Measurements from ENCODE around the gene TRIP12.

The TRIP12 gene

DNA sequence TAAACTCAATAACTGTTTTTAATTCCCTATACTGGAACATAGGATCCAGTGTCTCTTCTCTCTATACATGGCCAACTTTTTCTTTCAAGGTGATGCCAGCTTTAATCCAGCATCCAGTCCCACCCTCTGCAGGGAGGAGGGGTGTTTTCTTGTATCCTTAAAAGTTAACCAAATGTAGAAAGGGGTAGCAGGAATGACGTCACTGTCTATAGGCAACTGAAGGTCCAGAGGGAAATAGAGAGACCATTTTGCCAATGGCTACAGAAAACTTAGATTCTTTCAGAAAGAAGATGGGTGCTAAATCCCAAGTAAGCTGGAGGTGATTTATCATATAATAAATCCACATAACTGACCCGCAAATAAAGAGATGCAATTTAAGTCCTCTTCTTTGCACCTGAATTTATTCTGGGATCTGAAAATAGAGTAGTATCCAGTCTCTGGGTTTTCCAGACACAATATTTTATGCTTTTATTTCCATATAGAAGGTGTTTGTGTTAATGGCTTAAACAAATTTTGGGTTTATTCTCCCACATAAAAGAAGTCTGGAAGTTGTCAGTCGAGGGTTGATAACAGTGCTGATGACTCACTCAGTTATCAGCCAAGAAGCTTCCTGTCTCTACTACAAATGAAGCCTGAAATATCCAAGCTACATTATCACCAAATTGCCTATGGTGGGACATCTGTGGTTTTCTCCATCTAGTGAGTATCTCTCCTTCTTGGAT lies 201.7 kb downstream of the TRIP12 start:
- POLR2A ChIA-PET (ENCODE audit: low non-redundant PET) = no interaction called here
- no peak overlapping the region for H3K27ac ChIP-seq
- DNase-seq (ENCODE audit: low spot score) = no peak
- CTCF ChIA-PET = no interaction called here
- TF ChIP-seq, protein P1, sequence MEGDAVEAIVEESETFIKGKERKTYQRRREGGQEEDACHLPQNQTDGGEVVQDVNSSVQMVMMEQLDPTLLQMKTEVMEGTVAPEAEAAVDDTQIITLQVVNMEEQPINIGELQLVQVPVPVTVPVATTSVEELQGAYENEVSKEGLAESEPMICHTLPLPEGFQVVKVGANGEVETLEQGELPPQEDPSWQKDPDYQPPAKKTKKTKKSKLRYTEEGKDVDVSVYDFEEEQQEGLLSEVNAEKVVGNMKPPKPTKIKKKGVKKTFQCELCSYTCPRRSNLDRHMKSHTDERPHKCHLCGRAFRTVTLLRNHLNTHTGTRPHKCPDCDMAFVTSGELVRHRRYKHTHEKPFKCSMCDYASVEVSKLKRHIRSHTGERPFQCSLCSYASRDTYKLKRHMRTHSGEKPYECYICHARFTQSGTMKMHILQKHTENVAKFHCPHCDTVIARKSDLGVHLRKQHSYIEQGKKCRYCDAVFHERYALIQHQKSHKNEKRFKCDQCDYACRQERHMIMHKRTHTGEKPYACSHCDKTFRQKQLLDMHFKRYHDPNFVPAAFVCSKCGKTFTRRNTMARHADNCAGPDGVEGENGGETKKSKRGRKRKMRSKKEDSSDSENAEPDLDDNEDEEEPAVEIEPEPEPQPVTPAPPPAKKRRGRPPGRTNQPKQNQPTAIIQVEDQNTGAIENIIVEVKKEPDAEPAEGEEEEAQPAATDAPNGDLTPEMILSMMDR (conservative IDR thresholded peaks at IDR 0.05; ENCODE audit: low read depth) = no peak

DNA sequence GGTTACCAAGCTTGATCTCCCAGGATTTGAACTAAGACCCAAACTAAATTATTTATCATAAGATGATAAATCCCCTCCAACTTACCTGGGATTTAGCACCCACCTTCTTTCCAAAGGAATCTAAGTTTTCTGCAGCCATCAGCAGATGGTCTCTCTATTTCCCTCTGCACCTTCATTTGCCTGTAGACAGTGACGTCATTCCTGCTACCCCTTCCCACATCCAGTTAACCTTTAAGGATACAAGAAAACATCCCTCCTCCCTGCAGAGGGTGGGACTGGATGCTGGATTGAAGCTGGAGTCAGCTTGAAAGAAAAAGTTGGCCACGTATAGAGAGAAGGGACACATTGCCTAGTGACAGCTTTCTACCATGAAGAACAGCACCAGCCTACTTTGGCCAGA lies 203.8 kb downstream of the TRIP12 start:
- ChIA-PET POLR2A (ENCODE audit: low non-redundant PET) (no interaction called here), CTCF (no interaction called here)
- TF ChIP-seq, protein P1 (conservative IDR thresholded peaks at IDR 0.05; ENCODE audit: low read depth) = no peak

DNA sequence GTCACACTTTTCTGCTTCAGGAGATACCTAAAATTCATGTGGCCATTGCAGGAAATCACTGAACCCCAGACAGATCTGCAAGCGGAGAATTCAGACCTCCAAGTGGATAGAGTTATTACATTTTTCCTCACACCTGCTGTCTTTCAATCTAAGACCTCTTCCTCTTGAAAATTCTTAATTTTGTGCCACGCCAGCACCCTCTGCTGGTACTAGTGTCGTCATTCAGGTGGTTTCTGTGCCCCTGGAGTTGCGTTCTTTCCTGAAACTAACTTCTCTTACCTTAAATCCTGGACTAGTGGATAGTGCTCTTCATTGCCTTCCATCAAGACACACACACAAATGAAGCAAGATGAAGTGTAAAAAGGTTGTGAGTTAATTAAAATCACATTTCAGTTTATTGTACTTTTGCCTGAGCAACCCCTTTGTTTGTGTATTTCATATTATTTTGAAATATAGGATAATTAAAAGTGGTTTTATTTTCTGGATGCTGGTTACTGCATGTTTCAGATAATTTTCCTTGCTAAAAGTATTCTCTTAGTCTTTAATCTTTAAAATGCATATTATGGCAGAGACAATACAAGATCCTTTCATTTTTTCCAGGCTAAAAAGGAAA lies 205.8 kb downstream of the TRIP12 start:
- ChIA-PET POLR2A (ENCODE audit: low non-redundant PET) (no interaction called here), CTCF (interaction anchor here (0.7 kb wide), 1 partner anchor 1732 kb away, joined by 3 read pairs; no protein-coding TSS in a partner anchor)
- TF ChIP-seq, protein P1 (conservative IDR thresholded peaks at IDR 0.05; ENCODE audit: low read depth) = peak; percentile 43; the same call in 1 of the 2 replicates
- DNase-seq (ENCODE audit: low spot score) = peak; percentile 47
- no peak overlapping the region for H3K27ac ChIP-seq

More for the DNA sequence above, 203.8 kb downstream of the TRIP12 start:
- no peak overlapping the region for H3K27ac ChIP-seq
- no peak for DNase-seq (ENCODE audit: low spot score)

- H3K27ac ChIP-seq = no peak overlapping the region
- peak; percentile 74 for DNase-seq (ENCODE audit: low spot score)
- TF ChIP-seq, protein P1 (conservative IDR thresholded peaks at IDR 0.05; ENCODE audit: low read depth) = no peak
- ChIA-PET CTCF (interaction anchor here (0.5 to 0.7 kb wide), 4 partner anchors 267 to 1731 kb away, joined by 3 read pairs; no protein-coding TSS in a partner anchor), POLR2A (ENCODE audit: low non-redundant PET) (no interaction called here)
Measured at GRCh38 chr2:229714736-229715541, 206.9 kb downstream of the TRIP12 start.

- H3K27ac ChIP-seq = no peak within 1 kb of the TSS
- TF ChIP-seq, protein P1 (conservative IDR thresholded peaks at IDR 0.05; ENCODE audit: low read depth) = no peak
- DNase-seq (ENCODE audit: low spot score) = peak; percentile 63
- ChIA-PET CTCF (interaction anchor here (0.5 kb wide), 1 partner anchor 274 kb away, joined by 5 read pairs; no protein-coding TSS in a partner anchor), POLR2A (ENCODE audit: low non-redundant PET) (no interaction called here)
Measured at GRCh38 chr2:229714080-229714735, 207.6 kb downstream of the TRIP12 start, which contains the start of gene DNER. TSS of gene DNER (minus strand) at chr2:229714555. CDS start at chr2:229714423, 132 bp downstream.

All from RWPE1 (cell line).